ENCODE data around the gene ALS2. TPM values are rescaled to one million over a fixed set of nuclear protein-coding genes. Genes with fewer than 3 reads are reported as not detected.
"Not testable (repeated sequence)": the region's sequence is repeated elsewhere in the genome, so short reads cannot be mapped to it uniquely, and the experiment has no call there.

Gene ALS2
- total and polyA plus RNA-seq, 3 experiments from 2014 or later = 4.1 to 18.0 (median 16.9) TPM

DNA sequence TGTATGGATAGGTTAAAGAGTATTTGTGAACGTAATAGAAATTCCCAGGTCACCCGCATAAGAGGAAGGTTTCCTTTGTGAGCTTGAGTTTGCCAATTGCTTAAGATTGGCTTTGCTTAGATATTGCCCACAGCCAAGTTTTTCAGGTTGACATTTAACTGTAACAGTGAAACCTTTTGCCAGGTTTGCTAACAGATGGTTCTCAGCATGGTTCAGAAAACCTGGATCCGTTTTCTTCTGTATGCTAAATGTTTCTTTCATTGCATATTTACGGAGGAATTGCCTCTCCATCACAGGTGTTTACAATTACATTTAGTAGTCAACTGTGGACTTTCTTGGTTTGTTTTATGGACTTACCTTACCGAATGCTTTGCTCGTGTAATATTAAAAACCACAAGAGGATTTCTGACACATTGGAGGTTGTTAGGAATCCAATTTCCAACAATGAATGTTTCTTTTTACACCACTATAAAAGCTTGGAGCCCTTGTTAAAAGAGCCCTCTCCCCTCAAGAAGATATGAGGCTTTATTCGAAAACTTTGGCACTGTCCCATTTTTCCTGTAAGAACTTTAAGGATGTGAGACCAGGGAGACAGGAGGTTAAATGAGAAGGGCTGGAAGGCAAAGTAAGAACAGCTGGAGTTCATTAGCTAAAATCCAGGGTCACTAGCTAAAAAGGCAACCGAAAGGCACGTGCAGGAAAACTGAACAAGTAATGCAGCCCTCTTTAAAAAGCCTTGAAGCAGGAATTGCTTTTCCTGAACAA lies 33.4 kb upstream of the ALS2 start:
- no peak overlapping the region for H3K4me3 ChIP-seq (ENCODE audit: low read length)
- ChIA-PET CTCF (no interaction called here), POLR2A (no interaction called here)
- H3K36me3 ChIP-seq (ENCODE audit: insufficient read depth, low read length) = no peaks in the 10 kb centered on the region
- Mint-ChIP-seq H3K4me3 (no peak overlapping the region), H3K27me3 (peaks cover 8 to 39% of the 10 kb centered on the region in 2 donors), H3K9me3 (no peaks in the 10 kb centered on the region), H3K27ac (peak overlapping the region in 1 of 8 donors; percentile 83), H3K36me3 (no peaks in the 10 kb centered on the region), H3K4me1 (no peaks in the 10 kb centered on the region)
- no peaks in the 10 kb centered on the region for H3K9me3 ChIP-seq (ENCODE audit: low read length)
- no peaks in the 10 kb centered on the region for H3K27me3 ChIP-seq (ENCODE audit: insufficient read depth, low read length, poor library complexity, severe bottlenecking)
- no peak for DNase-seq
- H3K4me1 ChIP-seq (ENCODE audit: insufficient read depth, low read length) = no peaks in the 10 kb centered on the region
- H3K27ac ChIP-seq (ENCODE audit: low read depth, low read length) = no peak overlapping the region

DNA sequence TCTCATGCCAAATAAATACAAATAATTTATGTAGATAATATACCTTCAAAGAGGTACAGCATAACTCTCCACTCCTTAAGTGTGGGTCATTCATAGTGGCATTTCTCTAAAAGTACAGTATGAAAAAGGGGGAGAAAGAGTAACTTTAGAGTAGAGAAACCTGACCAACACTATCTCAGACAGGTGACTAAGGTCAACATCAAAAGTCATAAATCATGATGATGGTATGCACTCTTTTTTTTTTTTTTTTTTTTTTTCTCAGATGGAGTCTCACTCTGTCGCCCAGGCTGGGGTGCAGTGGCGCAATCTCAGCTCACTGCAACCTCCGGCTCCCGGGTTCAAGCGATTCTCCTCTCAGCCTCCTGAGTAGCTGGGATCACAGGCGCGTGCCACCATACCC lies 29.9 kb upstream of the ALS2 start:
- POLR2A ChIA-PET; H3K27ac Mint-ChIP-seq; H3K27me3 ChIP-seq (ENCODE audit: insufficient read depth, low read length, poor library complexity, severe bottlenecking); H3K4me1 ChIP-seq (ENCODE audit: insufficient read depth, low read length); H3K4me1 Mint-ChIP-seq; H3K9me3 Mint-ChIP-seq; H3K4me3 Mint-ChIP-seq; DNase-seq; H3K4me3 ChIP-seq (ENCODE audit: low read length); H3K27ac ChIP-seq (ENCODE audit: low read depth, low read length); H3K36me3 ChIP-seq (ENCODE audit: insufficient read depth, low read length); H3K9me3 ChIP-seq (ENCODE audit: low read length); H3K36me3 Mint-ChIP-seq; CTCF ChIA-PET: not testable (repeated sequence)
- peaks cover 3 to 34% of the 10 kb centered on the region in 2 donors for H3K27me3 Mint-ChIP-seq

DNA sequence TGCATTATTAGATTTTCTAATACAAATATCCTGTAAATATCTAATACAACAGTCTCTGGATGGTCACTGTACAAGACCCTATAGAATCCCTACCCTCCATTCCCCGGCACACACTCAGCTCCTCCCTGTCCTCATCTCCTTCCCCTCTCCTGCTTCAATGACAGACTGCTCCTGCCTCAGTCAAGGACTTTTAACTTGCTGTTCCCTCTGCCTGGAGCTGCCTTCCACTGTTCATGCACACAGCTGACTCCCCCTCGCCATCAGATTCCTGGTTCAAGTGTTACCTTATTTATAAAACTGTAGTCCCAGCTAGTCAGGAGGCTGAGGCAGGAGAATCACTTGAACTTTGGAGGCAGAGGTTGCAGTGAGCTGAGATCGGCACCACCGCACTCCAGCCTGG lies 28.9 kb upstream of the ALS2 start:
- Histone ChIP-seq H3K4me1 (ENCODE audit: insufficient read depth, low read length) (no peaks in the 10 kb centered on the region), H3K9me3 (ENCODE audit: low read length) (no peaks in the 10 kb centered on the region), H3K27ac (ENCODE audit: low read depth, low read length) (no peak overlapping the region), H3K27me3 (ENCODE audit: insufficient read depth, low read length, poor library complexity, severe bottlenecking) (no peaks in the 10 kb centered on the region), H3K4me3 (ENCODE audit: low read length) (no peak overlapping the region), H3K36me3 (ENCODE audit: insufficient read depth, low read length) (no peaks in the 10 kb centered on the region)
- Mint-ChIP-seq H3K27ac (no peak overlapping the region), H3K27me3 (peaks cover 3 to 30% of the 10 kb centered on the region in 2 donors), H3K4me1 (no peaks in the 10 kb centered on the region), H3K4me3 (no peak overlapping the region), H3K36me3 (no peaks in the 10 kb centered on the region), H3K9me3 (no peaks in the 10 kb centered on the region)
- DNase-seq = no peak
- CTCF ChIA-PET = no interaction called here
- POLR2A ChIA-PET = no interaction called here

DNA sequence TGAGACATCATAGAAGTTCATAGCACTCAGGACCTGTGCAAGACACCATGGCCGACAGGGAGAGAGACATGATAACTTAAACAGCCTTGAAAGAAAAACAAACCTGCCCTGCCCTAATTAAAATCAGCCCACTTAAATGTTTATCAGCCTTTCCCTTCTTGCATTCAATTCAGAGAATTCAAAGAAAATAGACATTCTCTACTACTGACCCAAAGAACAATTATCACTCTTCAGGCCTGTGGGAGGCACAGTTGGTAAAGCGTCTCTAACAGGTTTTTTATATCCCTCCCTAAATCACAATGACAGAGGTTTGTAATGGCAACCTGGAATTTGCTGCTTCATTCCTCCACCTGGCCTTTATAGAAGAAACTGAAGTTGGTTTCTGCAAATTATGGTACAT lies 27.3 kb upstream of the ALS2 start:
- Histone ChIP-seq H3K9me3 (ENCODE audit: low read length) (no peaks in the 10 kb centered on the region), H3K27me3 (ENCODE audit: insufficient read depth, low read length, poor library complexity, severe bottlenecking) (no peaks in the 10 kb centered on the region), H3K36me3 (ENCODE audit: insufficient read depth, low read length) (no peaks in the 10 kb centered on the region), H3K4me1 (ENCODE audit: insufficient read depth, low read length) (no peaks in the 10 kb centered on the region), H3K27ac (ENCODE audit: low read depth, low read length) (no peak overlapping the region), H3K4me3 (ENCODE audit: low read length) (no peak overlapping the region)
- Mint-ChIP-seq H3K27ac (no peak overlapping the region), H3K4me1 (no peaks in the 10 kb centered on the region), H3K27me3 (peaks cover 8 to 23% of the 10 kb centered on the region in 2 donors), H3K9me3 (no peaks in the 10 kb centered on the region), H3K4me3 (no peak overlapping the region), H3K36me3 (no peaks in the 10 kb centered on the region)
- ChIA-PET CTCF (no interaction called here), POLR2A (no interaction called here)
- DNase-seq = no peak

DNA sequence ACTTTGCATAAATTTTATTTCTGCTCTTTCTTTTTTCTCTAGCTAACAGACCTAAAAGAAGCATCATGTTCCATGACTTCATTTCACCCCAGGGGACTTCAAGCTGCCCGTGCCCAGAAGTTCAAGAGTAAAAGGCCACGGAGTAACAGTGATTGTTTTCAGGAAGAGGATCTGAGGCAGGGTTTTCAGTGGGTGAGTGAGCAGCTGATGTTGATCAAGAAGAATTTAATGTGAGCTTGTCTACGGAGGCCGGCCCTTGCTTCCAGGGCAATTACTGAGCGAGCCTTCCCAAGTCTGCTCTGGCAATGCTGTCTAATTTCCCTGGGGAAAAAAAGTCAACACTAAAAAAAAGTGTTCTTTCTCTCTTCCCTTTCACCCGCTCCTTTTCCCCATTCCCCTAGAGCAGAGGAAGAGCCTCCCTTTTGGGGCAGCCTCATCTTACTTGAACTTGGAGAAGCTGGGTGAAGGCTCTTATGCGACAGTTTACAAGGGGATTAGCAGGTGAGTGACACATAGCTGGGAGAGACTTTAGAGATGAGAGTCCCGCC lies 26.8 kb upstream of the ALS2 start:
- CTCF ChIA-PET = no interaction called here
- no peaks in the 10 kb centered on the region for H3K4me1 Mint-ChIP-seq
- Histone ChIP-seq H3K27ac (ENCODE audit: low read depth, low read length) (no peak overlapping the region), H3K4me3 (ENCODE audit: low read length) (no peak overlapping the region), H3K4me1 (ENCODE audit: insufficient read depth, low read length) (no peaks in the 10 kb centered on the region), H3K36me3 (ENCODE audit: insufficient read depth, low read length) (no peaks in the 10 kb centered on the region), H3K9me3 (ENCODE audit: low read length) (no peaks in the 10 kb centered on the region), H3K27me3 (ENCODE audit: insufficient read depth, low read length, poor library complexity, severe bottlenecking) (no peaks in the 10 kb centered on the region)
- no peak for DNase-seq
- no peaks in the 10 kb centered on the region for H3K9me3 Mint-ChIP-seq
- H3K4me3 Mint-ChIP-seq = no peak overlapping the region
- POLR2A ChIA-PET = no interaction called here
- peak overlapping the region in 1 of 8 donors; percentile 29 for H3K27ac Mint-ChIP-seq
- H3K27me3 Mint-ChIP-seq = peaks cover 10 to 25% of the 10 kb centered on the region in 2 donors
- no peaks in the 10 kb centered on the region for H3K36me3 Mint-ChIP-seq

DNA sequence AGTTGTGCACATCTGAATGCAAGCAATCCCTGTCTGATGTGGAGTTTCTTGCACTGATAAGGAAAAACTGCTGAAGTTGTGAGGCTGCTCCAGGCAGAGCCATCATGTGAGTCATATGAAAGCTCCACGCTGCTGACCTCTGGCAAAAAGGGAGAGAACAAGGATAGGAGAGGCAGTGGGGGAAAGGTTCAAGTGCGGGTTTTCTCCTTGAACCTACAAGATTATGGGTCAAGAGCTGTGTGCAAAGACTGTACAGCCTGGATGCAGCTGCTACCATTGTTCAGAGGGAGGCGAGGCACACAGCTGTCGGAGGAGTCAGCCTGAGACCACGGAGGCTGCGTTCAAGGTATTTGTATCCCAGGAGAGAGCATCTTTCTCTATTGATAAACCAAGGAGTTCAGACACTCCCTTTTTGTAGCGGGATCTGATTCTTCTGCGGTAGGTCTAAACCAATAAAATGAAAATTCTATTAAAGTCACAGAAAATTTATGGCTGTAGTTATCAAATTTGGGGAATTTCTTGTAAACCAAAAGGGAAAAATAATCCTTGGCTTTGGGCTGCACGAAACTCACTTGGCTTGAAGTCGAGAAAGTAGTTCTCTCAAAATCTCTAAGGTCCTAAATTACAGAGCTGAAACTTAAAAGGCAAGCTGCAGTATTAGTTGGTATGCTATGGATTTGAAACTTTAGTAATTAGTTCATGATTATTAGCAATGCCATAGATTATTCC lies 25.9 kb upstream of the ALS2 start, which contains the start of gene CDK15:
TSS of gene CDK15 (plus strand) at position 96 of the 729 bp plus-strand sequence. CDS start at position 224, 128 bp downstream.
- no peaks in the 10 kb centered on the region for H3K9me3 ChIP-seq (ENCODE audit: low read length)
- Mint-ChIP-seq H3K9me3 (no peaks in the 10 kb centered on the region), H3K4me1 (no peaks in the 10 kb centered on the region), H3K36me3 (no peaks in the 10 kb centered on the region), H3K27me3 (peaks cover 10 to 30% of the 10 kb centered on the region in 2 donors), H3K4me3 (no peak within 1 kb of the TSS), H3K27ac (peak within 1 kb of the TSS in 1 of 8 donors; percentile 29)
- no peak within 1 kb of the TSS for H3K27ac ChIP-seq (ENCODE audit: low read depth, low read length)
- CTCF ChIA-PET = no interaction called here
- H3K27me3 ChIP-seq (ENCODE audit: insufficient read depth, low read length, poor library complexity, severe bottlenecking) = no peaks in the 10 kb centered on the region
- POLR2A ChIA-PET = no interaction called here
- H3K4me3 ChIP-seq (ENCODE audit: low read length) = no peak within 1 kb of the TSS
- H3K4me1 ChIP-seq (ENCODE audit: insufficient read depth, low read length) = no peaks in the 10 kb centered on the region
- DNase-seq = no peak
- no peaks in the 10 kb centered on the region for H3K36me3 ChIP-seq (ENCODE audit: insufficient read depth, low read length)

DNA sequence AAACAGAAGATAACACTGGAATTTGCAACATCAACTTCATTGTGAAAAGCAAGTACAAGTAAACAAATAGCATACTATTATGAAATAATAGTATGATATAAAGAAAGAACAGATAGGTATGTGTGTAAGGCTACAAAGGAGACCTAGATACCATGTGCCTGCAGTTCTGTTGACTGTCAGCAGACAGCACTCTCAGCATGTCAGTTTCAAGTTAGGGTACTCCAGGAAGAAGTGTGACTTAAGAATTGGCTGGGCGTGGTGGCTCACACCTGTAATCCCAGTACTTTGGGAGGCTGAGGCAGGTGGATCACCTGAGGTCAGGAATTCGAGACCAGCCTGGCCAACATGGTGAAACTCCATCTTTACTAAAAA lies 18.2 kb upstream of the ALS2 start:
- not testable (repeated sequence) for H3K27ac Mint-ChIP-seq

DNA sequence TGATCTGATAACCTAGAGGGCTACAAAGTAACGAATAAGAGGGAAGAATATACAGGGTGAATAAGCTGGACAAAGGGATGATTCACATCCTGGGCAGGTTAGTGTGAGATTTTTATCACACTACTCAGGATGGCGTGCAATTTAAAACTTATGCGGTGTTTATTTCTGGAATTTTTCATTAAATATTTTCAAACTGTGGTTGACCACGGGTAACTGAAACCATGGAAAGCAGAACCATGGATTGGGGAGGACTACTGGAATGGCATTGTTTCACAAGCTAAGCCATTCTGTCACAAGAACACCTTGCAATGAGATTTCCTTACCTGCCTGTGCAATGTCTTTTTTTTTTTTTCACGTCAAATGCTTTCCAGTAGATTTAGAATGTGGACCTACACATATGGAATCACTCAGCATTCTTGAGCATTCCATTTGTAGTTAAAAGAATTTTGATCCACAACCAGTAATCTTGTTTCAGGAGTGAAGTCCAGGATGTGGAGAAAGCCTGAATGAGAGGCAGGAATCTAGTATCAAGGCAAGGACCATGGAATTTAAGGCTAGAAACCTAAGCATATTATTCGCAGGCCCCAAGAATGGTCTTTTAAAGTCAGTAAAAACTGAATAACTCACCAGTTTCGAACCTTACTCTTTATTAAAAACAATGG lies 17.6 kb upstream of the ALS2 start:
- POLR2A ChIA-PET = no interaction called here

More for the DNA sequence above, 18.2 kb upstream of the ALS2 start:
- H3K4me3 ChIP-seq (ENCODE audit: low read length); H3K27me3 ChIP-seq (ENCODE audit: insufficient read depth, low read length, poor library complexity, severe bottlenecking); CTCF ChIA-PET; H3K4me3 Mint-ChIP-seq; H3K4me1 Mint-ChIP-seq; DNase-seq; H3K36me3 Mint-ChIP-seq; H3K9me3 Mint-ChIP-seq; H3K4me1 ChIP-seq (ENCODE audit: insufficient read depth, low read length); H3K36me3 ChIP-seq (ENCODE audit: insufficient read depth, low read length); POLR2A ChIA-PET; H3K9me3 ChIP-seq (ENCODE audit: low read length); H3K27ac ChIP-seq (ENCODE audit: low read depth, low read length): not testable (repeated sequence)
- H3K27me3 Mint-ChIP-seq = peaks cover 21 to 29% of the 10 kb centered on the region in 2 donors

More for the DNA sequence above, 17.6 kb upstream of the ALS2 start:
- no peak overlapping the region for H3K4me3 Mint-ChIP-seq
- H3K4me3 ChIP-seq (ENCODE audit: low read length) = no peak overlapping the region
- CTCF ChIA-PET = no interaction called here
- H3K36me3 Mint-ChIP-seq = no peaks in the 10 kb centered on the region
- H3K27me3 Mint-ChIP-seq = peaks cover 20 to 29% of the 10 kb centered on the region in 2 donors
- H3K9me3 ChIP-seq (ENCODE audit: low read length) = no peaks in the 10 kb centered on the region
- H3K36me3 ChIP-seq (ENCODE audit: insufficient read depth, low read length) = no peaks in the 10 kb centered on the region
- no peak overlapping the region for H3K27ac Mint-ChIP-seq
- H3K4me1 Mint-ChIP-seq = no peaks in the 10 kb centered on the region
- H3K27me3 ChIP-seq (ENCODE audit: insufficient read depth, low read length, poor library complexity, severe bottlenecking) = no peaks in the 10 kb centered on the region
- DNase-seq = no peak
- no peaks in the 10 kb centered on the region for H3K9me3 Mint-ChIP-seq
- H3K27ac ChIP-seq (ENCODE audit: low read depth, low read length) = no peak overlapping the region
- no peaks in the 10 kb centered on the region for H3K4me1 ChIP-seq (ENCODE audit: insufficient read depth, low read length)

All from CD8-positive, alpha-beta memory T cell (primary cell).